ENCODE measurements around the gene PCDHGA9.
A peak's percentile ranks its signal among the peaks of the same experiment; 100 is the strongest.
"Not testable (repeated sequence)": the region's sequence is repeated elsewhere in the genome, so short reads cannot be mapped to it uniquely, and the experiment has no call there.

PCDHGA9 gene

DNA sequence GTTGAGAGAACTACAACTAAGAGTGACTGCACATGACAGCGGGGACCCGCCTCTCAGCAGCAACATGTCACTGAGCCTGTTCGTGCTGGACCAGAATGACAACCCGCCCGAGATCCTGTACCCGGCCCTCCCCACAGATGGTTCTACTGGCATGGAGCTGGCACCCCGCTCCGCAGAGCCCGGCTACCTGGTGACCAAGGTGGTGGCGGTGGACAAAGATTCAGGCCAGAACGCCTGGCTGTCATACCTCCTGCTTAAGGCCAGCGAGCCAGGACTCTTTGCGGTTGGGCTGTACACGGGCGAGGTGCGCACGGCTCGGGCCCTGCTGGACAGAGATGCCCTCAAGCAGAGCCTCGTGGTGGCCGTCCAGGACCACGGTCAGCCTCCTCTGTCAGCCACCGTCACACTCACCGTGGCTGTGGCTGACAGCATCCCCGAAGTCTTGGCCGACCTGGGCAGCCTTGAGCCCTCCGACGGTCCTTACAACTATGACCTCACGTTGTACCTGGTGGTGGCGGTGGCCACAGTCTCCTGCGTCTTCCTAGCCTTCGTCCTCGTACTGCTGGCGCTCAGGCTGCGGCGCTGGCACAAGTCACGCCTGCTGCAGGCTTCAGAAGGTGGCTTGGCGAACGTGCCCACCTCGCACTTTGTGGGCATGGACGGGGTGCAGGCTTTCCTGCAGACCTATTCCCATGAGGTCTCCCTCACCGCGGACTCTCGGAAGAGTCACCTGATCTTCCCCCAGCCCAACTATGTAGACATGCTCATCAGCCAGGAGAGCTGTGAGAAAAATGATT is 17.9 kb upstream of the PCDHGA9 start:
- DNase-seq, result no peak

DNA sequence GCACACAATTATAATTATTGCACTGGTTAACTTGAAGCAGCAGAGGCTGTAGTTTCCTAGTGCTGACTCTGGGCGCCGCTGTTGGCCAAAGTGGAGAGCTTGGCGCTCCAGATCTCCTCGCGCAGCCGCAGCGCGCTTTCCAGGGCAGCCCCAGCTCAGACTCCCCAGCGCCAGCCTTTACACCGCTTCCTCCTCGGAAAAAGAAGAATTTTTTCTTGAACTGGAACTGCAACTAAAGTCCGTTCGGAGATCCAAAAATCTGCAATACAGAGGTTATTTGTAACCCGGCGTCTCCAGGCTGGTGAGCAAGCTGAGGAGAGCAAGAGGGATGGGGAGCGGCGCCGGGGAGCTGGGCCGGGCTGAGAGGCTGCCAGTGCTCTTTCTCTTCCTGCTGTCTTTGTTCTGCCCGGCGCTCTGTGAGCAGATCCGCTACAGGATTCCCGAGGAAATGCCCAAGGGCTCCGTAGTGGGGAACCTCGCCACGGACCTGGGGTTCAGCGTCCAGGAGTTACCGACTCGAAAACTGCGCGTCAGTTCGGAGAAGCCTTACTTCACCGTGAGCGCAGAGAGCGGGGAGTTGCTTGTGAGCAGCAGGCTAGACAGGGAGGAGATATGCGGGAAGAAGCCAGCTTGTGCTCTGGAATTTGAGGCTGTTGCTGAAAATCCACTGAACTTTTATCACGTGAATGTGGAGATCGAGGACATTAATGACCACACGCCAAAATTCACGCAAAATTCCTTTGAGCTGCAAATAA is 14.8 kb upstream of the PCDHGA9 start, which contains the start of gene PCDHGB4:
TSS of gene PCDHGB4 (plus strand) at position 142 of the 755 bp plus-strand sequence. CDS start at position 329, 187 bp downstream.
- DNase-seq, result not testable (repeated sequence)

DNA sequence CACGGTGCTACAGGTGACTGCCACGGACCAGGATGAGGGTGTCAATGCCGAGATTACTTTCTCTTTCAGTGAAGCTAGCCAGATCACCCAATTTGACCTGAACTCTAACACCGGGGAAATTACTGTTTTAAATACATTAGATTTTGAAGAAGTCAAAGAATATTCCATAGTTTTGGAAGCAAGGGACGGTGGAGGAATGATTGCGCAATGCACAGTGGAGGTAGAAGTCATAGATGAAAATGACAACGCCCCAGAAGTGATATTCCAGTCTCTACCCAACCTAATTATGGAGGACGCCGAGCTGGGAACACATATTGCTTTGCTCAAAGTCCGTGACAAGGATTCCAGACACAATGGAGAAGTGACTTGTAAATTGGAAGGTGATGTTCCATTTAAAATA is 13.9 kb upstream of the PCDHGA9 start:
- DNase-seq, result no peak

GRCh38 chr5:141389153-141390042 is 13.2 kb upstream of the PCDHGA9 start:
- DNase-seq, result no peak

- peak; percentile 17 to 27 for DNase-seq
Measured at GRCh38 chr5:141392429-141393198, 10.0 kb upstream of the PCDHGA9 start, which contains the start of gene PCDHGA8. Gene PCDHGA8, plus strand, starts transcription at chr5:141392633. Its CDS starts 181 bp downstream, at chr5:141392814.

- DNase-seq, result no peak
Measured at GRCh38 chr5:141393267-141393666, 9.3 kb upstream of the PCDHGA9 start.

- DNase-seq, result not testable (repeated sequence)
Measured at GRCh38 chr5:141394401-141395187, 8.0 kb upstream of the PCDHGA9 start.

DNA sequence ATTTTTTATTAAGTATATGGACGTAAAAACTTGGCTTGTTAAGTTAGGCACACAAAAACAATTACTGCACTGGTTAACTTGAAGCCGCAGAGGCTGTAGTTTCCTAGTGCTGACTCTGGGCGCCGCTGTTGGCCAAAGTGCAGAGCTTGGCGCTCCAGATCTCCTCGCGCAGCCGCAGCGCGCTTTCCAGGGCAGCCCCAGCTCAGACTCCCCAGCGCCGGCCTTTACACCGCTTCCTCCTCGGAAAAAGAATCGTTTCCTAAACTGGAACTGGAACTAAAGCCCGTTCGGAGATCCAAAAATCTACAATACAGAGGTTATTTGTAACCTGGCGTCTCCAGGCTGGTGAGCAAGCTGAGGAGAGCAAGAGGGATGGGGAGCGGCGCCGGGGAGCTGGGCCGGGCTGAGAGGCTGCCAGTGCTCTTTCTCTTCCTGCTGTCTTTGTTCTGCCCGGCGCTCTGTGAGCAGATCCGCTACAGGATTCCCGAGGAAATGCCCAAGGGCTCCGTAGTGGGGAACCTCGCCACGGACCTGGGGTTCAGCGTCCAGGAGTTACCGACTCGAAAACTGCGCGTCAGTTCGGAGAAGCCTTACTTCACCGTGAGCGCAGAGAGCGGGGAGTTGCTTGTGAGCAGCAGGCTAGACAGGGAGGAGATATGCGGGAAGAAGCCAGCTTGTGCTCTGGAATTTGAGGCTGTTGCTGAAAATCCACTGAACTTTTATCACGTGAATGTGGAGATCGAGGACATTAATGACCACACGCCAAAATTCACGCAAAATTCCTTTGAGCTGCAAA is 4.6 kb upstream of the PCDHGA9 start, which contains the start of gene PCDHGB5:
TSS of gene PCDHGB5 (plus strand) at position 192 of the 796 bp plus-strand sequence. CDS start at position 373, 181 bp downstream.
- DNase-seq, result not testable (repeated sequence)

DNA sequence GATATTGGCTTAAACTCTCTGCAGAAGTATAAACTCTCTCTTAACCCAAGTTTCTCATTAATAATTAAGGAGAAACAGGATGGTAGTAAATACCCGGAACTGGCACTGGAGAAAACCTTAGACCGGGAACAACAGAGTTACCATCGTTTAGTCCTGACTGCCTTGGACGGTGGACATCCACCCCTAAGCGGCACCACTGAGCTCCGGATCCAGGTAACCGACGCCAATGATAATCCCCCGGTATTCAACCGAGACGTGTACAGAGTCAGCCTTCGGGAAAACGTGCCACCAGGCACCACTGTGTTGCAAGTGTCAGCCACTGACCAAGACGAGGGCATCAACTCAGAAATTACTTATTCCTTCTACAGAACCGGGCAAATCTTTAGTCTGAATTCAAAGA is 4.0 kb upstream of the PCDHGA9 start:
- no peak for DNase-seq

DNA sequence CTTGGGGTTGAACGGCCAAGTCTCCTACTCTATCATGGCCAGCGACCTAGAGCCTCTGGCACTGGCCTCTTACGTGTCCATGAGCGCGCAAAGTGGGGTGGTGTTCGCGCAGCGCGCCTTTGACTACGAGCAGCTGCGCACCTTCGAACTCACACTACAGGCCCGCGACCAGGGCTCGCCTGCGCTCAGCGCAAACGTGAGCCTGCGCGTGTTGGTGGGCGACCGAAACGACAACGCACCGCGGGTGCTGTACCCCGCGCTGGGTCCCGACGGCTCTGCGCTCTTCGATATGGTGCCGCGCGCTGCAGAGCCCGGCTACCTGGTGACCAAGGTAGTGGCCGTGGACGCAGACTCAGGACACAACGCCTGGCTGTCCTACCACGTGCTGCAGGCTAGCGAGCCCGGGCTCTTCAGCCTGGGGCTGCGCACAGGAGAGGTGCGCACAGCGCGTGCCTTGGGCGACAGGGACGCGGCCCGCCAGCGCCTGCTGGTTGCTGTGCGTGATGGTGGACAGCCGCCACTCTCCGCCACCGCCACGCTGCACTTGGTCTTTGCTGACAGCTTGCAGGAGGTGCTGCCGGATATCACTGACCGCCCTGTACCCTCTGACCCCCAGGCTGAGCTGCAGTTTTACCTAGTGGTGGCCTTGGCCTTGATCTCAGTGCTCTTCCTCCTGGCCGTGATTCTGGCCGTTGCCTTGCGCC is 2.9 kb upstream of the PCDHGA9 start:
- DNase-seq, result no peak

DNA sequence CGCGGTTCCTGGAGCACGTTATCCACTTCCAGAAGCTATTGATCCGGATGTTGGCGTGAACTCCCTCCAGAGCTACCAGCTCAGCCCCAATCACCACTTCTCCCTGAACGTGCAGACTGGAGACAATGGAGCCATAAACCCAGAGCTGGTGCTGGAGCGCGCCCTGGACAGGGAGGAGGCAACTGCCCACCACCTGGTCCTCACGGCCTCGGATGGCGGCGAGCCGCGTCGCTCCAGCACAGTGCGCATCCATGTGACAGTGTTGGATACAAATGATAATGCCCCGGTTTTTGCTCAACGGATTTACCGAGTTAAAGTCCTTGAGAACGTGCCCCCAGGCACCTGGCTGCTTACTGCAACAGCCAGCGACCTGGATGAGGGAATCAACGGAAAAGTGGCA is 809 bp downstream of the PCDHGA9 start:
- no peak for DNase-seq

DNA sequence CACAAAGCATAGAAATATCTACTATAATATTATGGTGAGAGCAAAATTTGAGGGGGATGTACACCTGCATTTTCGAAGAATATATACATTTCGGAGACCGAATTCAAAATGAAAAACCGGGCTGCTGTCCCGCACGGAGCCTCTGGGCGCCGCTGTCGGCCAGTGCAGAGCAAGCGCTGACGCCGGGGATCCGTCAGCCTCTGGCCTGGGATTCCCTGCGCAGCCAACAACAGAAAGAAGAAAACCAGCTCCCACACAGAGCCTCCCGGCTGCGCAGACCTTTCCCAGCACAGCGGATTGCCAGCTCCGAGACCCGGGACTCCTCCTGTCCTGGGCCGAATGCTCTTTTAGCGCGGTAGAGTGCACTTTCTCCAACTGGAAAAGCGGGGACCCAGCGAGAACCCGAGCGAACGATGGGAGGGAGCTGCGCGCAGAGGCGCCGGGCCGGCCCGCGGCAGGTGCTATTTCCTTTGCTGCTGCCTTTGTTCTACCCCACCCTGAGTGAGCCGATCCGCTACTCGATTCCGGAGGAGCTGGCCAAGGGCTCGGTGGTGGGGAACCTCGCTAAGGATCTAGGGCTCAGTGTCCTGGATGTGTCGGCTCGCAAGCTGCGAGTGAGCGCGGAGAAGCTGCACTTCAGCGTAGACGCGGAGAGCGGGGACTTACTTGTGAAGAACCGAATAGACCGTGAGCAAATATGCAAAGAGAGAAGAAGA is 5.4 kb downstream of the PCDHGA9 start, which contains the start of gene PCDHGB6:
TSS of gene PCDHGB6 (plus strand) at position 232 of the 716 bp plus-strand sequence. CDS start at position 414, 182 bp downstream.
- DNase-seq, result not testable (repeated sequence)

GRCh38 chr5:141409598-141410306 is 7.2 kb downstream of the PCDHGA9 start:
- no peak for DNase-seq

- DNase-seq, result no peak
Measured at GRCh38 chr5:141411575-141411974, 9.0 kb downstream of the PCDHGA9 start.

GRCh38 chr5:141412854-141413539 is 10.4 kb downstream of the PCDHGA9 start, which contains the start of gene PCDHGA10:
Gene PCDHGA10, plus strand, starts transcription at chr5:141412987. Its CDS starts 189 bp downstream, at chr5:141413176.
- peak; percentile 37 to 69 for DNase-seq

GRCh38 chr5:141413540-141414069 is 11.0 kb downstream of the PCDHGA9 start:
- DNase-seq, result no peak
